Ramos (cell line): ENCODE results near the gene MIX23.

Experiments
- in situ Hi-C: fragments of 300-500 bp; cut with MboI; formaldehyde crosslinking; loops from one replicate; pipeline ENCODE4 v1.14.3; 2022; ENCODE audit warnings: low sequenced_read_pairs; ENCODE audit not compliant: unreplicated experiment

Gene MIX23

DNA sequence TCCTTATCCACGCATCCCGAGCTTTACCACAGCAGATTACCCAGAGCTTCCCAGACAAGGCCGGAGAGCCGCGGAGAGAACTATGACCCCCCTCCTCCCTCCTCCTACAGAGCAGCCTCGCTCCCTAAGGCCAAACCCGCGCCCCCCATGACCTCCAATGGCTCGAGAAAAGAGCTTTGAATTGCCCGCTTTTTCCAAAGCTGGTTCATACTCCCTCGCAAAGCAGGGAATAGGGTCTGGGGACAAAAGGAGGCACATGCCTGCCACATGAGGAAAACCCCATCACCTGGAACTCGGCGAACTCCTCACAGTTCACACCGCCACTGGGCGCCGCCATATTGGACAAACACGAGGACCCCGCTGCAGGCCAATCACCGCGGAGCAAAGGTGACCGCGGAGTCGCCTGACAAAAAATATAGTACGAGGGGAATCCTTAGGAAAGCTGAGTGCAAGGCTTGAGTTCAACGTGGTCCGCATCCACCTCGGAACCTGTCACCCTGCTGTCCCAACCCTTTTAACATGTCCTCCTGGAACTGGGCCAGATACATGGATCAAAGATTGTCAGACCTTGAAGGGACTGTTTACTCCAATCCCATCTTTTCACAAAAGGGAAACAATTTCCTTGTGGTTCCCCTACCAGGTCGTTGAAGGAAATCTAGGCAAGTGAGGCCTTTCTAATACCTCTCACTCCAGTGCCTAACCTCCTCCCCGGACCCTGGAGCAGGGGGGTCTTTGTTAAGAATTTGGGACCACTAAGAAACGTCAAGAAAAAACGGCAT is at the start of gene MIX23:
TSS of gene MIX23 (minus strand) at position 344 of the 779 bp plus-strand sequence. CDS start at position 337, 7 bp downstream.
- in situ Hi-C loops, result no loop called here

DNA sequence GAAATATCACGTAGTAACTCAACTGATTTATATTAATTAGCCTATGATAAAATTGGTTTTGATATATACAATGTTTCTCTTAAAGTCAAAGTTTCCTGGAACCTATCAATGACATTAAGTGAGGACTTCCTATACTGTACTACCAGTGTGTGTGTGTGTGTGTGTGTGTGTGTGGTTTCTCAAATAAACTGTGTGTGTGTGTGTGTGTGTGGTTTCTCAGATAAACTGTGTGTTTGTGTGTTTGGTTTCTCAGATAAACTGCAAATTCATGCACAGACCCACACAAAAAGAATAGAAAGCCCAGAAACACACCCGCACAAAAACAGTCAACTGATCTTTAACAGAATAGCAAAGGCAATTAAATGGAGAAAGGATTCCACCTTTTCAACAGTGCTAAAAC is 47.3 kb upstream of the MIX23 start:
- in situ Hi-C loops, result no loop called here

DNA sequence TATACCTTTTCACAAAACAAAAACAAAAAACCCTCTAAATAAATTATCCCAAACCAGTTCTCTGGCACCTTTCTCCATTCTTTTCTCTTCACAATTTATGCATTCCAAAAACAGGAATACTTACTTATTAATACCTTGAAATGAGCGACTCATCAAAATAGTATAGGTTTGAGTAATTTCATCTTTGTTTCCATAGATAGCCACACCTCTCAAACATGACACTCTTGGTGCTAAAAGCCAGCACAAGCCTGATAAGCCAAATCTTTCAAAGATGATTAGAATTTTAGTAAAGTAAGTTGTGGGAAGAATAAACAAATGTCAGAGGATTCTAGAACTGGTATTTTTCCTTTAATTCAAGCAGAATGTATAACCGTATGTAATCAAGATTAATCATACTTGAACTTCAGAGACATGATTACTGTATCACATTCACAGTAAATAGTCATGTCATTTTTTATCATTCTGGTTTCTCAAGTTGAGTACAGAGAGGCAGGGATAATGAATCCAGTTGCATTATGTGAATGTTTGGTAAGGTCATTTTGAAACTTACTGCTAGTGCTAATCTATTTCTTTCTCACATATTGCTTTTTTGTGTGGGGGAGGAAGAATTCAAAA is 44.9 kb upstream of the MIX23 start:
- in situ Hi-C loops, result no loop called here

DNA sequence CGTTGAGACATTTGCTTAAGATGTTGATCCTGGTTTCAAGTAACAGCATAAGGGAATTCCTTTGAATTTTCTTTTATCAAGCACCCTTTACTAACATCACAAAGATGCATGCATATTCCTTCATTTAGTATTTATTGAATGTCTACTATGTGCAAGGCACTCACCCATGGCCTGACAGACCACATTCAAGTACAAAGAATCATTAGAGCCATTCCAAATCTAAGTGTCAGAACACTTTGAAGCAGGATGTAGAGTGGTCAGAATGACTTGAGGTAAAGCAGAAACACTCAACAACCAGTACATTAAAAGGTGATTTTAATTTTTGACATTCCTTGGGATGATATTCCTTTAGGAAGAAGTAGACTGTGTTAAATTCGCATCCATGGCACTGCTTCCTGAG is 38.8 kb upstream of the MIX23 start:
- in situ Hi-C loops, result no loop called here

DNA sequence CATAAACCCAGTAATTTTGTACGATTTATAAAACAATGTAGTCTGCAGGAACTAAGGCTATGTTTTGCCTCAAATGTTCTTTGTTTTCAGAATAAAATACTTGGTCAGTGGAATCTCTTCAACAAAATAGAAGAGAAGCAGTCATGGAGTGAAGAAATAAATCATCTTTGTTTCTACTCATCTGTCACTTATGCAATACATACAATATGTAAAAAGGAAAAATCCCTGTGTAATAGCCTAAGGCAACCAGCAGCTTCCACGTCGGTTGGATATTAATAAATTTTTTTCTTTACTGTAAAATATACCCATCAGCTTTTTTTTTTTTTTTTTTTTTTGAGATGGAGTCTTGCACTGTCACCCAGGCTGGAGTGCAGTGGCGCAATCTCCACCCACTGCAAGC is 38.1 kb upstream of the MIX23 start:
- in situ Hi-C loops, result no loop called here

DNA sequence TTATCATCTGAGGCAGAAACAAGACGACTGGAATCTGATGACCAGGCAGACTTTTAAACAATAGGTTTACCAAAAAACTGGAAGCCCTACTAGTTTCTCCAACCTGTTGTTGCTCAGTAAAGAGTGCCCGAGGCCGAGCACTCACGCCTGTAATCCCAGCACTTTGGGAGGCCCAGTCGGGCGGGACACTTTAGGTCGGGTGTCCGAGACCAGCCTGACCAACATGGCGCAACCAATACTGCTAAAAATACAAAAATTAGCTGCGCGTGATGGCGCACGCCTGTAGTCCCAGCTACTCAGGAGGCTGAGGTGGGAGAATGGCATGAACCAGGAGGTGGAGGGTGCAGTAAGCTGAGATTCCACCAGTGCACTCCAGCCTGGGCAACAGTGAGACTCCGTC is 33.9 kb upstream of the MIX23 start:
- in situ Hi-C loops, result no loop called here

DNA sequence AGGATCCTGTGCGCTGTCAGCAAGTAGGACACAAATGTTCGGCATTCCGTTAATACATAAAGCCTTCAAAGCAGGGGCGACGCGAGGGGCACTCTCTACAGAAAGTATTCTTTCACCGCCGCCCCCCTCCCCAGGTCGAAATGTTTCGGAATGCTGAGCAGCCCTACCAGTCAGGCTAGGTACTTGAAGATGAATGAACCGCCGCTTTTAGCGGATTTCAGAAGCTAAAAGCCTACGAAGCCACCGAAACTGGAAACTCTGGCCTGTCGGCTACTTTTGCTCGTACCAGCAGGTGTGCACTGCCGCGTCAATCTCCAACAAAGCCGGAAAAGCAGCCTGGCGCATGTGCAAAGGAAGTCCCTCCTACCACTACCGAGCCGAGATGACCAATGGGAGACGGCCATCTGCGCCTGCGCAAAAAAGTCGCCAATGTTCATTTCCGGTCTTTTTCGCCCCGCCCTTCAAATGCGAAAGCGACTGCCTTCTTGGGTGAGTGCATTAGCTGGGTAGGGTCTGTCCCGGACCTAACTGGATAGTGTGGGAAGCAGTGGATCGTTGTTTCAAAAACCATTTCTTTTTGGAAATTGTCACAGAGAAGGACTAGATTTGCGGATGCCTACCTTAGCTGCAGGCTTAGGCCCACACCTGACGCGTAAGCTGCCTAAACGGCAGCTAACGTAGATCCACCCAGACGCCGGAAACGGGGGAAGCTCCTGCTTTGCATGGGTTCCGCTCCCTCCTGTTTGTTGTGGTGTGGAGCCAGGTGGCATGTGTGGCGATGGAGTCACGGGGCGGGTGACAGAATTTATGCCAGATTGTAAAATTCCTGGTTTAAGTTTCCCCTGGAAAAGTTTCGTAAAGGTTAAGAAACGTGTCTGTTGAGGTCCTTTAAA is 33.0 kb upstream of the MIX23 start, which contains the start of gene WDR5B:
TSS of gene WDR5B (minus strand) at position 301 of the 893 bp plus-strand sequence. CDS start 534 bp downstream, outside the sequence.
- in situ Hi-C loops, result no loop called here

DNA sequence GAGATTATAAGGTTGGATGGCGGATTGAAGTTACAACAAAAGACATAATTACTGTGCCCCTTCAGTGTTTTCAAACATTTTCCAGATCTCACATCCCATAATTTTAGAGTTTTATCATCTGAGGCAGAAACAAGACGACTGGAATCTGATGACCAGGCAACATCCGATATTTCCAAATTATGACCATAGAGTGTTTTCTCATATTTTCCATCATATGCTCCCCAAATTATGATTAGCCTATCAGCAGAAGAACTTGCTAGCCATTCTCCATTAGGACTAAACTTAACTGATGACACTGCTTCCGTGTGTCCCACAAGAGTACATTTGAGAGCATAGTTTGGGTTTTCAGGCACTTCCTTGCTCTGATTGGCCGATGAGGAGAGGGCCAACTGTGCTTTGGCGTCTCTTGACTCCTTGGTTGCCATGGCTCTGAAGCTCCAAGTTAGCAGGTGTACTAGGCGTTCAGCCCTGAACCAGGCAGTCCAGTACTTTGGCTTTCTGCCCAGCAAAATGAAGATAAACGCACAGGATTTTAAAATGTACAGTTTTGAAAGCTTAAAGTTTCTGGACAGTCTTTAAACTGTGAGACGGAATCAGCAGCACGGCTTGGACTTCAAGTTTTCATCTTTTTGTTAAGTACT is 32.2 kb upstream of the MIX23 start:
- in situ Hi-C loops, result no loop called here

DNA sequence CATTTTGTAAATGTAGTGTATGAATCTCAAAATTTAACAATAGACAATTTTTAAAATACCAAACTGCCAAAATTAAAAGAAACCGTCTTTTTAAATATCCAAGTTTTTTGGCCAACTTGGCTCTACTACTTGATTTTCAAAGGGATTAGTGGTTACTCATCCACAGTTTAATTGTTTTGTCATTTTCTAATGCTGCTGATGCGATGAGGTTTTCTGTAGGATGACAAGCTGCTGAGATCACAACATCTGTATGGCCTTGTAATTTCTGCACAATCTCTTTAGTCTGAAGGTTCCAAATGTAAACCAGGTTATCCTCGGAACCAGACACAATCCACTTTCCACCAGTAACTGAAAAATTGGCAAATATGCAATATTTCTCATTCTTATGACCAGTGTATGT is 31.4 kb upstream of the MIX23 start:
- in situ Hi-C loops, result no loop called here

DNA sequence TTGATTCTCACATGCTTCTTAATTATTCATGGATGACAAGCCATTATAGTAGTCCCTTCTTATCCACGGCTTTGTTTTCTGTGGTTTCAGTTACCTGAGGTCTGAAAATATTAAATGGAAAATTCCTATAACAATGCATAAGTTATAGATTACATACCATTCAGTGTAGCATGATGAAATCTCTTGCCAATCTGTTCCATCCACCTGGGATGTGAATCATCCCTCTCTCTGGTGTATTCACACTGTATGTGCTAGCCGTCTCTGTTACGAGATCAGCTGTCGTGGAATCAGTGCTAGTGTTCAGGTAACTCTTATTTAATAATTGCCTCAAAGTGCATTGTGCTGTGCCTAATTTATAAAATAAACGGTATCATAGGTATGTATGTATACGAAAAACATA is 27.6 kb upstream of the MIX23 start:
- in situ Hi-C loops, result no loop called here

DNA sequence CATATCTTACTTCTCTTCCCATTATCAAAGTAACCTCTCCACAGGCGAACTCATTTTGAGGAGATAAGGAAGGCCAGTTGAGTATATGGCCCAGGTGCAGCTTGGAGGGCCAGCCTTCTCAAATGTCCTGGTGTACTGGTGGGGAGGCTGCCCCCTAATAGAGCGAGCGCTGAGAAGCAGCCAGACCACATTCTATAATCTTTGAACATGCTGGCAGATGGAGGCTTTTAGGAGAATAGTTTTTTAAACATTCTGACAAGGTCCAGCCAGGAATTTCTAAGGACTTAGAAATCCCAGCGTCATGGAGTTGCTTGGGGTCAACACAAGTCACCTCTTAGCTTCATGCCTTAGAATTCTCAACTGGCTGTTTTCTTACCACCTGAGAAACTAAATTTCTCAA is 27.1 kb upstream of the MIX23 start:
- in situ Hi-C loops, result no loop called here

DNA sequence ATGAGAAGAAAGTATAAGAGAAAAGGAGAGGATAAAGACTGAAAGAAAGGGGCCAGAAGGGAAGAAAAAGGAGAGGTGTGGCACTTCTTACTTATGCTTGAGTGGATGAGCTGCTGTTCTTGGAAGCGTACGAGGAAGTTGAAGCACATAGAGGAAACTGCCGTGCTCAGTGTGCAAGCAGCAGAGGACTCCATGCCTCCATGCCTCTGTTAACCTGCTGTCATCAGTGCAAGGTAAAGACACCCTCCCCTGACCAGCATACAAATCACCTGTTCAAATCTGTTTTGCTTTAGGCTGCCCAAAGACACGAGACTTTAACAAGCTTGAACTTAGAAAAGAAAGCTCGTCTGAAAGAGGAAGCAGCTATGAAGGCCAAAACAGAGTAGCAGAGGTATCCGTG is 26.4 kb upstream of the MIX23 start:
- in situ Hi-C loops, result no loop called here

DNA sequence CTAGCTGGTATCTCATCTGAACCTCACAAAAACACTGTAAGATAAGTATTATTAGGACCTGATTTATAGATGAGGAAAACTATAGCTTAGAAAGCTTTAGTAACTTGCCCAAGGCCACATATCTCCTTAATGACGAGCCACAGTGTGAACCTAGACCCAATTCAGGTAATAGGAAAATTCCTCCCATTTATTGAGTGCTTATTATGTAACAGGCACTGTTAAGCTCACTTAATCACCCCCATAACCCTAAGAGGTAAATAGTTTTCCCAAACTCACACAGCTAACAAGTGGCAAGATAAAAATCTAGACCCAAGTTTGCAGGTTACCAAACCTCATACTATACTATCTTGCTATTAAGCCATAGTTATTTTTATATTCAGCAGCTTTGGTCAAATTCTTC is 24.9 kb upstream of the MIX23 start:
- in situ Hi-C loops, result no loop called here

DNA sequence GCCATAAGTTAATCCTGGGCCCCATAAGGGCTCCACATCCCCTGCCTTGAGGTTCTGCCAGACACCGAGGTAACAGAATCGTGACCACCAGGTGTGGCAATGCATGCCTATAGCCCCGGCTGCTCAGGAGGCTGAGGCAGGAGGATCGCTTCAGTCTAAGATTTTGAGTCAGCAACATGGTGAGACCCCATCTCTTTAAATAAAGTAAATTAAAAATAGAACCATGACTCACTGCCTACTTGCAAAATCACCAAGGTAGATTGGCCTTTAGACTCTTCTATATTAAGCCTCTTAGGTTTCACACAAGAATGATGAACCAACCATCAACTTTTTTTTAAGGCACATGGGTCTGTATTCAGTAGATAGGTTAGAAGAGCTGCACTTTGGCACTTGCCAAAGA is 23.2 kb upstream of the MIX23 start:
- in situ Hi-C loops, result no loop called here

DNA sequence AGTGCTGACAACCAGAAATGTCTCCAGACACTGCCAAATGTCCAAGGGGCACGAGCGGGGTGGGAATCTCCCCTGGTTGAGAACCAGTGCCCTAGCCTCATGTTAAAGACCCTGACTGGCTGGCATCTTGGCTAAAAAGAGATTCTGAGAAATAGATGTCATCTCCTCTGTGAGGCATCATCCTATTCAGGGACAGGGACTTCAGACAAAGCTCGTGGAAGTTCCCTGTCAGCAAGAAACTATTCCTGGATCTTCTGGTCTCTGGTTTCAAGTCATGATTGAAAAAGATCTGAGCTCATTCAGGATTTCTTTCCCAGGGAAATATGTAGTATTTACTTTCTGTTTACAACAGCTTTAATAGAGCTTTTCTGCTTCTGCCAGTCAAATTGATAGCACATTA is 22.0 kb upstream of the MIX23 start:
- in situ Hi-C loops, result no loop called here

DNA sequence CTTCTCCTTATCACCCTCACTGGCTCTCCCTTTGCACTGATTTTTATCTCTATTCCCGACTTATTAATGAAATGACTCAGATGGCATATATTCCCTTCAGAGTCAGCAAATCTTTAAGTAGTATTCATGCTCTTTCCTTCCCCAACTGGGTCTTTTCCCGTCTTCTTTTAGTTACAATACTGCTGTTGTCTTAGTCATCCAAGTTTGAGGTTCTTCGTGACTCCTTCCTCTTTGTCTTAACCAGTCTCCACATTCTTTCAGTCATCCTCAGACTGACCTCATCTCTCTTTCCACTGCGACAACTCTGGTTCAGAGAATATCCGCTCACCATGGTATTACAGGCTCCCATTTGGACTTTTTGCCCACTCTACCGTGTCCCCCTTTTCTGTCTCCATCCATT is 20.5 kb upstream of the MIX23 start:
- in situ Hi-C loops, result no loop called here

DNA sequence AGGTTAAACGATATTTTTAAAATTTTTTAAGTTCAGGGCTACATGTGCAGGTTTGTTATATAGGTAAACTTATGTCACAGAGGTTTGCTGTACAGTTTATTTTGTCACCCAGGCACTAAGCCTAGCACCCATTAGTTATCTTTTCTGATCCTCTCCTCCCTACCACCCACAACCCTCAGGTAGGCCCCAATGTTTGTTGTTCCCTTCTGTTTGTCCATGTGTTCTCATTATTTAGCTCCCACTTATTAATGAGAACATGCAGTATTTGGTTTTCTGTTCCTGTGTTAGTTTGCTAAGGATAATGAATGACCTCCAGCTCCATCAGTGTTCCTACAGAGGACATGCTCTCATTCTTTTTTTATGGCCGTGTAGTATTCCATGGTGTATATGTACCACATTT is 15.9 kb upstream of the MIX23 start:
- in situ Hi-C loops, result no loop called here

DNA sequence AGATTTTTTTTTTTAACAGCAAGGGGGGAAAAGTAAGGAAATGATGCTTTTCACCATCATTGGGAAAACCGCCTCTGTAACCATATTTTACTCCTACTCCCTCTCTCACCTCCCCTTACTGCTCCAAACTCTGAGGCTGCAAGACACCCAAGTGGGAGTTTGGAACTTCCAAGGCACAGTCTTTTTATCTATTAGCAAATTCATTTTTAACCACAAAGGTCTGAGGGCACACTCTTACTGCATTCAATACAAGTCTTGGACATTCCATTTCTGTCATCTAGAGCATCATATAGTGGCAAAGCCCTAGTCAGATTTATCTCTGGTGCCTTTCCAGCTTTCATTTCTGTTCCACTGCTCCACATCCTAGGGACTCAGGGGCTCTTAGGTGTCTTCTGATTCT is 14.2 kb upstream of the MIX23 start:
- in situ Hi-C loops, result no loop called here

DNA sequence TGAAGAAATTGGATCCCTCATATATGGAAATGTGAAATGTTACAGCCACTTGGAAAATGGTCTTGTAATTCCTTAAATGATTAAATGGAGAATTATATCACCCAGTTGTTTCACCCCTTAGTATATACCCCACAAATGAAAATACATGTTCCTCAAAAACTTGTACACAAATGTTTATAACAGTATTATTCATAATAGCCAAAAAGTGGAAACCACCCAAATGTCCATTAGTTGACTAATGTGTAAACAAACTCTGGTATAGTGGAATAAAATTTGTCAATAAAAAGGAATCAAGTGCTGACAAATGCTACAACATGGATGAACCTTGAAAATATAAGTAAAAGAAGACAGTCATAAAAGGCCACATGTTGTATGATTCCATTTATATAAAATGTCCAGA is 13.5 kb upstream of the MIX23 start:
- in situ Hi-C loops, result no loop called here

DNA sequence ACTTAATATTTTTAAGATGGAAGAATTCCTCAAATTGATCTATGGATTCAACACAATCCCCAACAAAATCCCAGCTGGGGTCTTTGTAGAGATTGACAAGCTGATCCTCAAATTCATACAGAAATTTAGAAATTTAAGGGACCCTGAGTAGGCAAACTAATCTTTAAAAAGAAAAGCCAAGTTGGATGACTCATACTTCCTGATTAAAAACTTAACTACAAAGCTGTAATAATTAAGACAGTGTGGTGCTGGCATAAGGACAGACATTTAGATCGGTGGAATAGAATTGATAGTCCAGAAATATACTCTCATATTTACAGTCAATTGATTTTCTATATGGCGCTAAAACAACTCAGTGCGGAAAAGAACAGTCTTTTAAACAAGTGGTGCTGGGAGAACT is 12.6 kb upstream of the MIX23 start:
- in situ Hi-C loops, result no loop called here

DNA sequence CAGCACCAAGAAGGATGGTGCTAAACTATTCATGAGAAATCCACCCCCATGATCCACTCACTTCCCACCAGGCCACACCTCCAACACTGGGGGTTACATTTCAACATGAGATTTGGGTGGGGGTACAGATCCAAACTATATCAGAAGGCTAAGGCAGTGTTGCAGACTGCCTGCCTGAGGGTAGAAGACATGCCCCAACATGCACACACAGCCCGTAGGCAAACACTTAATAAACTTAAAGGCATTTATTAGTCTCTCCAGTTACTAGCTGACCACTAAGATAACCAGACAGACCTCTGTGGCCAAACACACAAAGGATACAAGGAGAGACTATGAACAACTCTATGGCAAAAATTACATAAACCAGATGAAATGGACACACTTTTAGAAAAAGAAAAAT is 11.1 kb upstream of the MIX23 start:
- in situ Hi-C loops, result no loop called here
